ENCODE results near the gene FAM83E.
"Not testable (repeated sequence)": the region's sequence is repeated elsewhere in the genome, so short reads cannot be mapped to it uniquely, and the experiment has no call there.

FAM83E gene

DNA sequence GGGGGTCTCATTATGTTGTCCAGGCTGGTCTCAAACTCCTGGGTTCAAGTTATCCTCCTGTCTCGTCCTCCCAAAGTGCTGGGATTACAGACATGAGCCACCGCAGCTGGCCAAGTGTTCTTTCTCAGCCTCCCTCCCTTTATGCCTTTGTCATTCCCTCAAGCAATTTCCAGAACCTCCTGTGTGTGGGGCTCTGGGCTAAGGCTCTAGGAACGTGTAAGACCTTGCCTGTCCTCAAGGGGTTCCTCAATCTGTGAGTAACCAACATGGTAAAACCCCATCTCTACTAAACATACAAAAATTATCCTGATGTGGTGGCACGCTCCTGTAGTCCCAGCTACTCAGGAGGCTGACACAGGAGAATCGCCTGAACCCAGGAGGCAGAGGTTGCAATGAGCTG lies 23.9 kb downstream of the FAM83E start:
- H3K4me3 ChIP-seq (ENCODE audit: control insufficient read depth, low read depth, low read length) = no peak overlapping the region
- TF ChIP-seq, protein P1, sequence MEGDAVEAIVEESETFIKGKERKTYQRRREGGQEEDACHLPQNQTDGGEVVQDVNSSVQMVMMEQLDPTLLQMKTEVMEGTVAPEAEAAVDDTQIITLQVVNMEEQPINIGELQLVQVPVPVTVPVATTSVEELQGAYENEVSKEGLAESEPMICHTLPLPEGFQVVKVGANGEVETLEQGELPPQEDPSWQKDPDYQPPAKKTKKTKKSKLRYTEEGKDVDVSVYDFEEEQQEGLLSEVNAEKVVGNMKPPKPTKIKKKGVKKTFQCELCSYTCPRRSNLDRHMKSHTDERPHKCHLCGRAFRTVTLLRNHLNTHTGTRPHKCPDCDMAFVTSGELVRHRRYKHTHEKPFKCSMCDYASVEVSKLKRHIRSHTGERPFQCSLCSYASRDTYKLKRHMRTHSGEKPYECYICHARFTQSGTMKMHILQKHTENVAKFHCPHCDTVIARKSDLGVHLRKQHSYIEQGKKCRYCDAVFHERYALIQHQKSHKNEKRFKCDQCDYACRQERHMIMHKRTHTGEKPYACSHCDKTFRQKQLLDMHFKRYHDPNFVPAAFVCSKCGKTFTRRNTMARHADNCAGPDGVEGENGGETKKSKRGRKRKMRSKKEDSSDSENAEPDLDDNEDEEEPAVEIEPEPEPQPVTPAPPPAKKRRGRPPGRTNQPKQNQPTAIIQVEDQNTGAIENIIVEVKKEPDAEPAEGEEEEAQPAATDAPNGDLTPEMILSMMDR (IDR thresholded peaks at IDR 0.05; ENCODE audit: control insufficient read depth, insufficient read depth, low read depth, low read length, missing control alignments) = no peak
- DNase-seq (ENCODE audit: low read depth) = no peak

DNA sequence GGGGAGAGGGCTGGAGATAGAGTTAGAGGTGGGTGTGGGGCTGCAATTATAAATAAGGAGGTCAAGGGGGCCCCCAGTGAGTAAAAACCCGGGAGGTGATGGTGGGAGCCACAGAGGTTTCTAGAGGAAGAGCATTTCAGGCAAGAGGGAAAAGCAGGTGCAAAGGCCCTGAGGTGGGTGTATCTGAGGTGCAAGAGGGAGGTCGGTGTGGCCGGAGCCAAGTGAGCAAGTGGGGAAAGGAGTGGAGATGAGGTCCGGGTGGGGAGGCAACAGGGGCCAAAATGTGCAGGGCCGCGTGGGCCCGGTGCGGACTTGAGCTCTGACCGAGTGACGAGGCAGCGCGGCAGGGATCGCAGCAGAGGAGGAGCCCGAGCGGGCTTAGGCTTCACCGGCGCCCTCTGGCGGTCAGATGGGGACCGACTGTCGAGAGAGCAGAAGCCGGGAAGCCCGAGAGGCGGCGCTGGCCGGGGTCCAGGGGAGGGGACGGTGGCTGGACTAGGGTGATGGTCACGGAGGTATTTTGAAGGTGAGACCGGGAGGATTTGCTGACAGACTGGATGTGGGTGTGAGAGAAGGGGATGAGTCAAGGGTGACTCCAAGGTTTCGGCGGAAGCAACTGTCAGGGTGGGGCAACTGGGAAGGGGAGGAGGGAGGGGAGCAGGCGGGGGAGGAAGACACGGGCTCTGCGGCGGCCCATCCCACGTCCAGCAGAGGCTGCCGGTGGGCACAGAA lies 26.0 kb downstream of the FAM83E start:
- TF ChIP-seq, protein P1 (IDR thresholded peaks at IDR 0.05; ENCODE audit: control insufficient read depth, insufficient read depth, low read depth, low read length, missing control alignments) = peak; percentile 97
- no peak for DNase-seq (ENCODE audit: low read depth)
- peak overlapping the region; percentile 39 for H3K4me3 ChIP-seq (ENCODE audit: control insufficient read depth, low read depth, low read length)

DNA sequence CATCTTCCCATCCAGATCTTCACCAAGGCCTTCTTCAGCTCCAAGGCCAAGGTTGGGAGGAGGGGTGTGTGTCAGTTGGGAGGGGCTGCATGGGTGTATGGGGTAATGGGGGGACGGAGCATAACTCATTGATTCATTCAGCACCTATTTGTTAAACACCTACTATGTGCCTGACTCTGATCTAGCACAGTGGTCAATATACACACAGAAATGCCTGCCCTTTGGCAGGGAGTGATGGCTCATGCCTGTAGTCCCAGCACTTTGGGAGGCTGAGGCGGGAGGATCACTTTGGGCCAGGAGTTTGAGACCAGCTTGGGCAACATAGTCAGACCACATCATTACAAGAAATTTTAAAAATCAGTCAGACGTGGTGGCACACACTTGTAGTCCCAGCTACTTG lies 27.5 kb downstream of the FAM83E start:
- DNase-seq (ENCODE audit: low read depth) = no peak
- TF ChIP-seq, protein P1 (IDR thresholded peaks at IDR 0.05; ENCODE audit: control insufficient read depth, insufficient read depth, low read depth, low read length, missing control alignments) = no peak

DNA sequence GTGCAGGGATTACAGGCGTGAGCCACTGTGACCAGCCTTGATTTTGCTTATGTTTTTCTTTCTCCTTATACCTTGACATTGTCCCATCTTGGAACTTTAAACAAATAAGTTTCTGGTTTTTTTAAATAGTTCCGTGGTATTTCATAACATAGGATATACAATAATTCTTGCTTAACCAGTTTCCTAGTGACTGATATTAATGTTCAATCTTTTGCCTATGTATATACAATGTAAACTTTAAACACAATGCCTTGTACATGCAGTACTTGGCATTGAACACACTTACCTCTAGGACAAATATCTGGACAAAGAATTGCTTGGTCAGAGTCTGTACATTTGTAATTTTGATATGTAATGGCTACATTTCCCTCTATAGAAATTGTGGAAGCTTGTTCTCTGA lies 32.7 kb downstream of the FAM83E start:
- DNase-seq (ENCODE audit: low read depth) = no peak
- H3K4me3 ChIP-seq (ENCODE audit: control insufficient read depth, low read depth, low read length) = no peak overlapping the region
- TF ChIP-seq, protein P1 (IDR thresholded peaks at IDR 0.05; ENCODE audit: control insufficient read depth, insufficient read depth, low read depth, low read length, missing control alignments) = no peak

More for the DNA sequence above, 27.5 kb downstream of the FAM83E start:
- no peak overlapping the region for H3K4me3 ChIP-seq (ENCODE audit: control insufficient read depth, low read depth, low read length)

DNA sequence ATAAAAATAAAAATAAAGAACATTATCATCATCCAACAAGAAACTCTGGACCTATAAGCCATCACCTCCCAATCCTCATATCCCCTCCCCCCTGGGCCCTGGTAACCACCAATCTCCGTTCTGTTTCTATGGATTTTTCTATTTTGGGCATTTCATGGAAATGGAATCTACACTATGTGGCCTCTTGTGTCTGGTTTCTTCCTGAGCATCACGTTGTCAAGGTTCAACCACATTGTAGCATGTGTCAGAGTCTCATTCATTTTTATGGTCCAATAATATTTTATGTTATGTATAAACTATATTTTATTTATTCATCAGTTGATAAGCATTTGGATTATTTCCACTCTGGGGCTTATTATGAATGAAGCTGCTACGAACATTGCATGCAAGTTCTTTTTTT lies 36.0 kb downstream of the FAM83E start:
- no peak for DNase-seq (ENCODE audit: low read depth)
- TF ChIP-seq, protein P1 (IDR thresholded peaks at IDR 0.05; ENCODE audit: control insufficient read depth, insufficient read depth, low read depth, low read length, missing control alignments) = no peak
- no peak overlapping the region for H3K4me3 ChIP-seq (ENCODE audit: control insufficient read depth, low read depth, low read length)

DNA sequence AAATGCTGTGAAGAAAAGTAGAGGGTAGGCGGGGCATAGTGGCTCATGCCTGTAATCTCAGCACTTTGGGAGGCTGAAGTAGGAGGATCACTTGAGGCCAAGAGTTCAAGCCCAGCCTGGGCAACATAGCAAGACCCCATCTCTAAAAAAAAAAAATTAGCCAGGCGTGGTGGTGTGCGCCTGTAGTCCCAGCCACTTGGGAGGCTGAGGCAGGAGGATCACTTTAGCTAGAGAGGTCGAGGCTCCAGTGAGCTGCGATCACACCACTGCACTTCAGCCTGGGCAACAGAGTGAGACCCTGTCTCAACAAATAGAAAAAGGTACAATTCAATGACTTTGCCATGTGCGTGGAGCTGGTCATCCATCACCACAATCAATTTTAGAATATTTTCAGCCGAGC lies 37.0 kb downstream of the FAM83E start:
- not testable (repeated sequence) for DNase-seq (ENCODE audit: low read depth); H3K4me3 ChIP-seq (ENCODE audit: control insufficient read depth, low read depth, low read length)

DNA sequence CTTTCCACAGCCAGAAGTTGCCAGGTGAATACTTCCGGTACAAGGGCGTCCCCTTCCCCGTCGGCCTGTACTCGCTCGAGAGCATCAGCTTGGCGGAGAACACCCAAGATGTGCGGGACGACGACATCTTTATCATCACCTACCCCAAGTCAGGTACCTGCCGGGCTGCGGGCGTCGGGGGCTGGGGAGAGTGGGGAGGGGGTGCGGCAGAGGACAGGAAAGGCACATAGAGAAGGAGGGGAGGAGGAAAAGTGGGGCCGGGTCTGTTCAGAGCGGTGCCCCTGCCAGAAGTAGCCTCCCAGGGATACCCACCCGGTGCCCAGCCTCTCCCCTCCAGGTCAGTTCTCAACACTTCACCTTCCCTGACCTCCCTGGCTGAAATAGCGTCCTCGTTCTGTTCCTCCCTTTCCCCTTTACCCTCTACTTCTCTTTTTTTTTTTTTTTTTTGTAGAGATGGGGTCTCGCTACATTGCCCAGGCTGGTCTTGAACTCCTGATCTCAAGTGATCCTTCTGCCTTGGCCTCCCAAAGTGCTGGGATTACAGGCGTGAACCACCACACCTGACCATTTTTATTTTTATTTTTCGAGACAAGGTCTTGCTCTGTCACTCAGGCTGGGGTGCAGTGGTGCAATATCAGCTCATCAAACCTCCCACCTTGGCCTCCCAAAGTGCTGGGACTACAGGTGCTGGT lies 38.8 kb downstream of the FAM83E start:
- DNase-seq (ENCODE audit: low read depth) = no peak
- TF ChIP-seq, protein P1 (IDR thresholded peaks at IDR 0.05; ENCODE audit: control insufficient read depth, insufficient read depth, low read depth, low read length, missing control alignments) = no peak
- no peak overlapping the region for H3K4me3 ChIP-seq (ENCODE audit: control insufficient read depth, low read depth, low read length)
